HEK293 (cell line): ENCODE data around the gene ABCC9.

Experiments
- CTCF ChIA-PET: fragments of 350-600 bp; formaldehyde crosslinking; extraction: SDS; loops from one replicate; lab custom pipeline; 2021; ENCODE audit warnings: antibody characterized with exemption; lab: Yijun Ruan, JAX
- POLR2A ChIA-PET: fragments of 300-600 bp; formaldehyde crosslinking; extraction: SDS; loops from one replicate; lab custom pipeline; 2020; ENCODE audit warnings: antibody characterized with exemption, inconsistent platforms; lab: Yijun Ruan, JAX
- H3K27ac ChIP-seq: fragments of 200-500 bp; sonication (Bioruptor generic); 2 replicates; pipeline ENCODE4 v1.5.1; 2014; ENCODE audit warnings: low read depth, low read length, control low read depth, inconsistent platforms; ENCODE audit errors: extremely low read depth
- H3K36me3 ChIP-seq, 2 experiments: fragments of 200-500 bp in 1 of 2; sonication (Bioruptor generic) in 1 of 2; 1 replicate in 1 of 2; 2 replicates in 1 of 2; pipeline ENCODE4 v1.5.1; 2014 to 2017; ENCODE audit warnings: inconsistent platforms in 2 of 2, low read length in 2 of 2; ENCODE audit not compliant: control insufficient read depth in 2 of 2, insufficient read depth in 1 of 2
- H3K4me1 ChIP-seq: fragments of 200-500 bp; sonication (Bioruptor generic); 2 replicates; pipeline ENCODE4 v1.5.1; 2014; ENCODE audit warnings: mild to moderate bottlenecking, low read length, inconsistent platforms; ENCODE audit not compliant: control insufficient read depth, insufficient read depth
- H3K4me3 ChIP-seq: 2 replicates; pipeline ENCODE4 v1.5.1; 2011; ENCODE audit warnings: low read depth, mild to moderate bottlenecking, control low read depth, low read length, moderate library complexity
- H3K9me3 ChIP-seq: fragments of 200-500 bp; sonication (Bioruptor generic); 2 replicates; pipeline ENCODE4 v1.5.1; 2014; ENCODE audit warnings: low read depth, low read length, inconsistent platforms; ENCODE audit not compliant: control insufficient read depth, insufficient read depth
- TRIM28 ChIP-seq: IDR thresholded peaks from 2 replicates; pipeline ENCODE4 v1.6.1; 2011; ENCODE audit warnings: low read length, control low read depth, borderline replicate concordance
- ZBTB48 ChIP-seq: fragments of 450-650 bp; formaldehyde crosslinking; IDR thresholded peaks from 2 replicates; pipeline ENCODE4 v1.5.1; 2016; ENCODE audit warnings: missing biosample characterization, missing genetic modification characterization
- ZBTB7A ChIP-seq: fragments of 450-650 bp; formaldehyde crosslinking; IDR thresholded peaks from 2 replicates; pipeline ENCODE4 v1.5.1; 2016; ENCODE audit warnings: low read depth, missing biosample characterization, missing genetic modification characterization
- ZEB2 ChIP-seq: fragments of 450-650 bp; formaldehyde crosslinking; IDR thresholded peaks from 2 replicates; pipeline ENCODE4 v1.5.1; 2016; ENCODE audit warnings: missing biosample characterization, missing genetic modification characterization
- ZFP3 ChIP-seq: fragments of 450-650 bp; formaldehyde crosslinking; IDR thresholded peaks from 2 replicates; pipeline ENCODE4 v1.5.1; 2016; ENCODE audit warnings: low read depth, missing biosample characterization, missing genetic modification characterization
- ZNF23 ChIP-seq: fragments of 450-650 bp; formaldehyde crosslinking; IDR thresholded peaks from 2 replicates; pipeline ENCODE4 v1.5.1; 2016; ENCODE audit warnings: missing biosample characterization, missing genetic modification characterization, borderline replicate concordance
- ZNF239 ChIP-seq: fragments of 450-650 bp; formaldehyde crosslinking; IDR thresholded peaks from 2 replicates; pipeline ENCODE4 v1.5.1; 2016; ENCODE audit warnings: missing biosample characterization, missing genetic modification characterization
- ZNF324 ChIP-seq: fragments of 450-650 bp; formaldehyde crosslinking; IDR thresholded peaks from 2 replicates; pipeline ENCODE4 v1.5.1; 2016; ENCODE audit warnings: missing biosample characterization, missing genetic modification characterization
- ZNF350 ChIP-seq: fragments of 450-650 bp; formaldehyde crosslinking; IDR thresholded peaks from 2 replicates; pipeline ENCODE4 v1.5.0; 2017; ENCODE audit warnings: missing biosample characterization, mild to moderate bottlenecking, missing genetic modification characterization
- ZNF473 ChIP-seq: fragments of 450-650 bp; formaldehyde crosslinking; IDR thresholded peaks from 2 replicates; pipeline ENCODE4 v1.5.1; 2017; ENCODE audit warnings: missing biosample characterization, missing genetic modification characterization
- ZNF521 ChIP-seq: fragments of 450-650 bp; formaldehyde crosslinking; IDR thresholded peaks from 2 replicates; pipeline ENCODE4 v1.5.1; 2017; ENCODE audit warnings: missing biosample characterization, mild to moderate bottlenecking, missing genetic modification characterization
- ZNF548 ChIP-seq: fragments of 450-650 bp; formaldehyde crosslinking; IDR thresholded peaks from 2 replicates; pipeline ENCODE4 v1.5.1; 2016; ENCODE audit warnings: missing biosample characterization, missing genetic modification characterization
- ZNF558 ChIP-seq: fragments of 450-650 bp; formaldehyde crosslinking; IDR thresholded peaks from 2 replicates; pipeline ENCODE4 v1.5.1; 2016; ENCODE audit warnings: missing biosample characterization, missing genetic modification characterization
- ZNF560 ChIP-seq: fragments of 450-650 bp; formaldehyde crosslinking; IDR thresholded peaks from 2 replicates; pipeline ENCODE4 v1.5.1; 2017; ENCODE audit warnings: missing biosample characterization, missing genetic modification characterization, borderline replicate concordance
- ZNF585B ChIP-seq: fragments of 450-650 bp; formaldehyde crosslinking; IDR thresholded peaks from 2 replicates; pipeline ENCODE4 v1.5.1; 2016; ENCODE audit warnings: missing biosample characterization, missing genetic modification characterization
- ZNF792 ChIP-seq: fragments of 450-650 bp; formaldehyde crosslinking; IDR thresholded peaks from 2 replicates; pipeline ENCODE4 v1.5.1; 2016; ENCODE audit warnings: missing biosample characterization, missing genetic modification characterization
- ZNF843 ChIP-seq: fragments of 450-650 bp; formaldehyde crosslinking; IDR thresholded peaks from 2 replicates; pipeline ENCODE4 v1.5.1; 2016; ENCODE audit warnings: missing biosample characterization, missing genetic modification characterization
- ZXDB ChIP-seq: fragments of 450-650 bp; formaldehyde crosslinking; IDR thresholded peaks from 2 replicates; pipeline ENCODE4 v1.5.1; 2016; ENCODE audit warnings: missing biosample characterization, missing genetic modification characterization
- TF ChIP-seq, protein P1 (sequence below): fragments of 450-650 bp; formaldehyde crosslinking; IDR thresholded peaks from 2 replicates; pipeline ENCODE4 v1.5.1; 2016; ENCODE audit warnings: missing biosample characterization, missing genetic modification characterization, borderline replicate concordance
- TF ChIP-seq, protein P2 (sequence below): fragments of 450-650 bp; formaldehyde crosslinking; IDR thresholded peaks from 2 replicates; pipeline ENCODE4 v1.5.1; 2016; ENCODE audit warnings: missing biosample characterization, missing genetic modification characterization
- TF ChIP-seq, protein P3 (sequence below): fragments of 450-650 bp; formaldehyde crosslinking; IDR thresholded peaks from 2 replicates; pipeline ENCODE4 v1.5.1; 2016; ENCODE audit warnings: missing biosample characterization, missing genetic modification characterization

Gene ABCC9

DNA sequence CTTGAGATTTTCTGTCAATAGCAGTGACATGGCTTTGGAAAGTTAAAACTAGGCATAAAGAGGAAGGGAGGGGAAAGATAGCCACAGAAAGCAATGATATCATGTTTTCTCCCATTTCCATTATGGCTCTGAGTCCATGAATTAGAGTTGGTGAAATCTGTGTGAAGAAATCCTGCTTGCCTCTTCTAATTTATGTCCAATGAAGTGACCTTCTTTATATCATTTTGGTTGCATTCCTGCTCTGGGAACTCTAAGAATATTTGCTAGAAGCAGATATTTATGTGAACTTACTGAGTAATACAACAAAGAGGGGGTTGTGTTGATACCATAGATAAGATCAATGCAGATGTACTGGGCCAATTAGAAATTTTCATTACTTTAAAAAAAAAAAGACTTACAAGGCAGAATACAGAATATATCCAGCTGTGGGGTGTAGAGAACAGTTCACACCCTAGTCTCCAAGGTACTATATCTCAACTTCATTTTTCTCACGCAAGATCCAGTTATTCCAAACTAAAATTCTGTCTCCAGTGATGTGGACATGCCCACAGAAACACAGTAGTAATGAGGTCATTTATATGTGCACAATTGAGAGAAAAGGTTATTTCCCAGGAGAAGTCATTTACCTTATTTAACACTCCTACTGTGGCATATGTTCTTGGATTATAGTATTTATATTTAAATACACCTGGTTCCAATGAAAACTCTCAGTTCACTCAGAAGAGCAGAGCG is 115.2 kb downstream of the ABCC9 start:
- Histone ChIP-seq H3K4me1 (no peaks in the 10 kb centered on the region), H3K9me3 (no peaks in the 10 kb centered on the region)
- TF ChIP-seq, protein P1, sequence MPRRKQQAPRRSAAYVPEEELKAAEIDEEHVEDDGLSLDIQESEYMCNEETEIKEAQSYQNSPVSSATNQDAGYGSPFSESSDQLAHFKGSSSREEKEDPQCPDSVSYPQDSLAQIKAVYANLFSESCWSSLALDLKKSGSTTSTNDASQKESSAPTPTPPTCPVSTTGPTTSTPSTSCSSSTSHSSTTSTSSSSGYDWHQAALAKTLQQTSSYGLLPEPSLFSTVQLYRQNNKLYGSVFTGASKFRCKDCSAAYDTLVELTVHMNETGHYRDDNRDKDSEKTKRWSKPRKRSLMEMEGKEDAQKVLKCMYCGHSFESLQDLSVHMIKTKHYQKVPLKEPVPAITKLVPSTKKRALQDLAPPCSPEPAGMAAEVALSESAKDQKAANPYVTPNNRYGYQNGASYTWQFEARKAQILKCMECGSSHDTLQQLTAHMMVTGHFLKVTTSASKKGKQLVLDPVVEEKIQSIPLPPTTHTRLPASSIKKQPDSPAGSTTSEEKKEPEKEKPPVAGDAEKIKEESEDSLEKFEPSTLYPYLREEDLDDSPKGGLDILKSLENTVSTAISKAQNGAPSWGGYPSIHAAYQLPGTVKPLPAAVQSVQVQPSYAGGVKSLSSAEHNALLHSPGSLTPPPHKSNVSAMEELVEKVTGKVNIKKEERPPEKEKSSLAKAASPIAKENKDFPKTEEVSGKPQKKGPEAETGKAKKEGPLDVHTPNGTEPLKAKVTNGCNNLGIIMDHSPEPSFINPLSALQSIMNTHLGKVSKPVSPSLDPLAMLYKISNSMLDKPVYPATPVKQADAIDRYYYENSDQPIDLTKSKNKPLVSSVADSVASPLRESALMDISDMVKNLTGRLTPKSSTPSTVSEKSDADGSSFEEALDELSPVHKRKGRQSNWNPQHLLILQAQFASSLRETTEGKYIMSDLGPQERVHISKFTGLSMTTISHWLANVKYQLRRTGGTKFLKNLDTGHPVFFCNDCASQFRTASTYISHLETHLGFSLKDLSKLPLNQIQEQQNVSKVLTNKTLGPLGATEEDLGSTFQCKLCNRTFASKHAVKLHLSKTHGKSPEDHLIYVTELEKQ (tag by site-specific recombination): no peak
- TF ChIP-seq ZNF843 (no peak), ZFP3 (tag by site-specific recombination) (no peak), ZEB2 (tag by site-specific recombination) (no peak), ZNF792 (no peak)
- TF ChIP-seq, all 188 proteins: peak for 0
- POLR2A ChIA-PET: no interaction called here
- CTCF ChIA-PET: no interaction called here
- Histone ChIP-seq H3K4me3 (no peak overlapping the region), H3K36me3 (no peaks in the 10 kb centered on the region), H3K27ac (no peak overlapping the region)

DNA sequence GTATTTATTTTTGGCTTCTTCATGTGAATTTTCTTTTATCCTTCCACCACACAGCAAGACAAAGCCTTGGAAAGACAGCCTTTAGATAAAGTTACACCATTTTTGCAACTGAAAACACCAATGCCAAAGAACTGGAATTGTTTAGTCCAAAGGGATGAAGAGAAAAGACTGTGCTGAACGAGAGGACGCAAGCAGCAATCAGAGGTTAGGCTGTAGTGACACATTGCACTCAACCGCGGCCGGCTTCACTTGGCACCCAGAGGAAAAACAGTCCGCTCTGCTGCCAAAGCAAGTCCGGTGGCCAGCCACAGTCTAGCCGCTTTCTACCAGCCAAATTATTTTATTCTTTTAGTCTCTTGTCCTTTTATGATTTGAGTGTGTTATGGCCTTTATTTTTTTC is 117.6 kb downstream of the ABCC9 start:
- H3K36me3 ChIP-seq: no peaks in the 10 kb centered on the region
- H3K4me3 ChIP-seq: no peak overlapping the region
- H3K4me1 ChIP-seq: 0 out of 2 replicates have a peak, but pooled peaks cover 2% of the 10 kb centered on the region
- no peaks in the 10 kb centered on the region for H3K9me3 ChIP-seq
- POLR2A ChIA-PET: no interaction called here
- CTCF ChIA-PET: no interaction called here
- H3K27ac ChIP-seq: no peak overlapping the region
- TF ChIP-seq, protein P2, sequence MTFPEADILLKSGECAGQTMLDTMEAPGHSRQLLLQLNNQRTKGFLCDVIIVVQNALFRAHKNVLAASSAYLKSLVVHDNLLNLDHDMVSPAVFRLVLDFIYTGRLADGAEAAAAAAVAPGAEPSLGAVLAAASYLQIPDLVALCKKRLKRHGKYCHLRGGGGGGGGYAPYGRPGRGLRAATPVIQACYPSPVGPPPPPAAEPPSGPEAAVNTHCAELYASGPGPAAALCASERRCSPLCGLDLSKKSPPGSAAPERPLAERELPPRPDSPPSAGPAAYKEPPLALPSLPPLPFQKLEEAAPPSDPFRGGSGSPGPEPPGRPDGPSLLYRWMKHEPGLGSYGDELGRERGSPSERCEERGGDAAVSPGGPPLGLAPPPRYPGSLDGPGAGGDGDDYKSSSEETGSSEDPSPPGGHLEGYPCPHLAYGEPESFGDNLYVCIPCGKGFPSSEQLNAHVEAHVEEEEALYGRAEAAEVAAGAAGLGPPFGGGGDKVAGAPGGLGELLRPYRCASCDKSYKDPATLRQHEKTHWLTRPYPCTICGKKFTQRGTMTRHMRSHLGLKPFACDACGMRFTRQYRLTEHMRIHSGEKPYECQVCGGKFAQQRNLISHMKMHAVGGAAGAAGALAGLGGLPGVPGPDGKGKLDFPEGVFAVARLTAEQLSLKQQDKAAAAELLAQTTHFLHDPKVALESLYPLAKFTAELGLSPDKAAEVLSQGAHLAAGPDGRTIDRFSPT (tag by site-specific recombination): no peak
- TF ChIP-seq ZNF521 (tag by site-specific recombination) (no peak), ZNF23 (tag by site-specific recombination) (no peak), ZNF239 (no peak), ZXDB (tag by site-specific recombination) (no peak), TRIM28 (no peak), ZNF350 (no peak), ZBTB48 (tag by site-specific recombination) (no peak), ZFP3 (tag by site-specific recombination) (no peak), ZNF548 (tag by site-specific recombination) (no peak), ZNF558 (tag by site-specific recombination) (no peak), ZNF324 (tag by site-specific recombination) (no peak), ZBTB7A (tag by site-specific recombination) (no peak), ZNF473 (tag by site-specific recombination) (no peak), ZNF585B (tag by site-specific recombination) (no peak), ZNF560 (tag by site-specific recombination) (no peak)
- TF ChIP-seq, protein P3, sequence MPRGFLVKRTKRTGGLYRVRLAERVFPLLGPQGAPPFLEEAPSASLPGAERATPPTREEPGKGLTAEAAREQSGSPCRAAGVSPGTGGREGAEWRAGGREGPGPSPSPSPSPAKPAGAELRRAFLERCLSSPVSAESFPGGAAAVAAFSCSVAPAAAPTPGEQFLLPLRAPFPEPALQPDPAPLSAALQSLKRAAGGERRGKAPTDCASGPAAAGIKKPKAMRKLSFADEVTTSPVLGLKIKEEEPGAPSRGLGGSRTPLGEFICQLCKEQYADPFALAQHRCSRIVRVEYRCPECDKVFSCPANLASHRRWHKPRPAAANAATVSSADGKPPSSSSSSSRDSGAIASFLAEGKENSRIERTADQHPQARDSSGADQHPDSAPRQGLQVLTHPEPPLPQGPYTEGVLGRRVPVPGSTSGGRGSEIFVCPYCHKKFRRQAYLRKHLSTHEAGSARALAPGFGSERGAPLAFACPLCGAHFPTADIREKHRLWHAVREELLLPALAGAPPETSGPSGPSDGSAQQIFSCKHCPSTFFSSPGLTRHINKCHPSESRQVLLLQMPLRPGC (tag by site-specific recombination): no peak
